GM23248 (cell line): Measurements from ENCODE around the gene PORCN. TPM values are rescaled to one million over a fixed set of nuclear protein-coding genes. Genes with fewer than 3 reads are reported as not detected.

ENCODE experiments used
- DNase-seq: peaks from one replicate; pipeline ENCODE4 v3.0.0-alpha.2; 2015
- H2AFZ ChIP-seq: fragments of 200-600 bp; sonication (generic); 2 replicates; pipeline ENCODE4 v1.6.1; 2016; ENCODE audit warnings: antibody characterized with exemption
- H3F3A ChIP-seq: fragments of 200-600 bp; sonication (generic); 2 replicates; pipeline ENCODE4 v1.6.1; 2016; ENCODE audit warnings: mild to moderate bottlenecking, antibody characterized with exemption, mixed run types; ENCODE audit not compliant: insufficient read depth
- H3K27ac ChIP-seq: fragments of 200-600 bp; sonication (generic); 2 replicates; pipeline ENCODE4 v1.5.1; 2016; ENCODE audit warnings: mild to moderate bottlenecking
- H3K27me3 ChIP-seq: fragments of 200-600 bp; sonication (generic); replicated peaks from 2 replicates; pipeline ENCODE4 v1.6.1; 2016; ENCODE audit warnings: mild to moderate bottlenecking; ENCODE audit not compliant: insufficient read depth
- H3K36me3 ChIP-seq: fragments of 200-600 bp; sonication (generic); 2 replicates; pipeline ENCODE4 v1.6.1; 2016; ENCODE audit warnings: low read depth, mild to moderate bottlenecking
- H3K4me1 ChIP-seq: fragments of 200-600 bp; sonication (generic); 2 replicates; pipeline ENCODE4 v1.6.1; 2016; ENCODE audit warnings: mild to moderate bottlenecking; ENCODE audit not compliant: insufficient read depth
- H3K4me2 ChIP-seq: fragments of 200-600 bp; sonication (generic); one replicate; pipeline ENCODE4 v1.6.1; 2016; ENCODE audit warnings: mild to moderate bottlenecking; ENCODE audit not compliant: unreplicated experiment
- H3K4me3 ChIP-seq: fragments of 200-600 bp; sonication (generic); 2 replicates; pipeline ENCODE4 v1.5.1; 2016; ENCODE audit warnings: mild to moderate bottlenecking
- H3K79me2 ChIP-seq: fragments of 200-600 bp; sonication (generic); 2 replicates; pipeline ENCODE4 v1.6.1; 2016; ENCODE audit warnings: mild to moderate bottlenecking; ENCODE audit not compliant: insufficient read depth
- H3K9ac ChIP-seq: fragments of 200-600 bp; sonication (generic); 2 replicates; pipeline ENCODE4 v1.6.1; 2016; ENCODE audit warnings: mild to moderate bottlenecking
- H3K9me2 ChIP-seq: fragments of 200-600 bp; sonication (generic); 2 replicates; pipeline ENCODE4 v1.6.1; 2016; ENCODE audit warnings: mixed run types, mild to moderate bottlenecking, moderate library complexity; ENCODE audit not compliant: insufficient read depth
- H3K9me3 ChIP-seq: fragments of 200-600 bp; sonication (generic); one replicate; pipeline ENCODE4 v1.6.1; 2017; ENCODE audit warnings: low read depth
- H4K20me1 ChIP-seq: fragments of 200-600 bp; sonication (generic); 2 replicates; pipeline ENCODE4 v1.6.0; 2016; ENCODE audit not compliant: insufficient read depth
- EZH2 ChIP-seq: fragments of 200-600 bp; sonication (generic); IDR thresholded peaks from 2 replicates; pipeline ENCODE4 v1.6.1; 2018; ENCODE audit warnings: antibody characterized with exemption, mild to moderate bottlenecking; ENCODE audit not compliant: insufficient read depth, poor library complexity, severe bottlenecking
- EZH2phosphoT487 ChIP-seq: fragments of 200-600 bp; sonication (generic); IDR thresholded peaks from 2 replicates; pipeline ENCODE4 v1.6.1; 2018; ENCODE audit warnings: antibody characterized with exemption, moderate library complexity, mild to moderate bottlenecking, low read depth; ENCODE audit not compliant: insufficient read depth
- WGBS, 2 experiments: methylation state at CpG; one replicate each; pipeline ENCODE4 v1.1.6; 2015 to 2017; ENCODE audit warnings: low lambda C conversion rate in 2 of 2, low coverage in 1 of 2; ENCODE audit errors: missing lambda C conversion rate in 2 of 2; 5-methylcytosine and 5-hydroxymethylcytosine counted together
- in situ Hi-C: fragments of 300-500 bp; cut with MboI; formaldehyde crosslinking; loops from 2 replicates; pipeline ENCODE4 v1.15.0; 2020
- polyA plus RNA-seq: library from polyadenylated mRNA; unstranded; fragments of >200 nt; fragmentation: Nextera tagmentation; extraction: Ambion mirVana; gene quantifications from 2 replicates; pipeline ENCODE4 v1.2.1, GENCODE V29; 2016
- total RNA-seq: library from RNA; depleted of rRNA; stranded (reverse); fragments of >200 nt; shearing (Covaris generic); gene quantifications from 2 replicates; pipeline ENCODE4 v1.2.3, GENCODE V29; 2014

Gene PORCN
- total and polyA plus RNA-seq, 2 experiments from 2014 or later: 20.3 to 32.2 TPM

DNA sequence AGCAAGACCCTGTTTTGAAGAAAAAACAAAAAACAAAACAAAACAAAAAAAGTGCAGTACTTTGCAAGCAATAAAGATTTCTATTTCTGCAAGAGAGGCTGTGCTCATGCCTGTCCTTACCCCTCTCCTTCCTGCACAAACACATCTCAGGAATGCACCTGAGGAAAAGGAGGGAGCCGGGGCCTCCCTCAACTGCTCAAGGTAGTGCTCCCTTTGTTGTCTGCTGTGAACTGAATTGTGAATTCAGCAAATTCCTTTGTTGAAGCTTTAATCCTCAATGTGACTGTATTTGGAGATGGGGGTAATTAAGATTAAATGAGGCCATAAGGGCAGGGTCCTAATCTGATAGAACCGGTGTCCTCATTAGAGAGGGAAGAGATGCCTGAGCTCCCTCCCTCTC, 18.9 kb upstream of the PORCN start:
- no peaks in the 10 kb centered on the region for H3K36me3 ChIP-seq
- H3K9me2 ChIP-seq: no peaks in the 10 kb centered on the region
- no peaks in the 10 kb centered on the region for H3F3A ChIP-seq
- no peak overlapping the region for H3K4me2 ChIP-seq
- WGBS, 2 experiments: 50 to 63% methylated on average over 2 of the region's 2 CpGs
- no peak overlapping the region for H3K9ac ChIP-seq
- TF ChIP-seq EZH2 (no peak), EZH2phosphoT487 (no peak)
- no peaks in the 10 kb centered on the region for H3K9me3 ChIP-seq
- H3K27me3 ChIP-seq: no peaks in the 10 kb centered on the region
- no peak overlapping the region for H2AFZ ChIP-seq
- DNase-seq: no peak
- H3K4me1 ChIP-seq: peaks cover 17% of the 10 kb centered on the region
- in situ Hi-C loops: loop anchor here (25.0 kb wide), 1 partner anchor 403 kb away; no protein-coding TSS in a partner anchor
- H3K4me3 ChIP-seq: no peak overlapping the region
- no peaks in the 10 kb centered on the region for H3K79me2 ChIP-seq
- H4K20me1 ChIP-seq: no peaks in the 10 kb centered on the region
- H3K27ac ChIP-seq: peak overlapping the region; percentile 35; the same call in 1 of the 2 replicates

DNA sequence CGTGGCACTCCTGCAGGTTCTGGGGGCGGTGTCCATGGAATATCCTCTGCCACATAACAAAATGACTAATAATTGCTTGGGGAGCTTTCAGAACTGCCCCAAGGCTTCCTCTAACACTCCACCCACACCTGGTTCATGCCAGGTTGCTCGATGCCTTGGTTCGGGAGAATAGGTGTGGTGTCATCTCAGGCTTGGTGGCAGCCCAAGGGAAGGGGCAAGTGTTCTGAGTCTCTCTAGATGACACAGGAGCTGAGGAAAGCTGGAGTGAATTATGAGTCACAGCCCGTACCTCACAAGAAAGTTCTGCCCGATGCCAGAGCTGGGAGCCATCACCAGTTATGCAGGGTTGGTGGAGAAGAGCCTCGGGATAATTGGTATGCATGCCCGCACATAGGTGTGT, 18.1 kb upstream of the PORCN start:
- no peak overlapping the region for H3K4me3 ChIP-seq
- H3F3A ChIP-seq: no peaks in the 10 kb centered on the region
- H3K27me3 ChIP-seq: no peaks in the 10 kb centered on the region
- in situ Hi-C loops: loop anchor here (25.0 kb wide), 1 partner anchor 403 kb away; no protein-coding TSS in a partner anchor
- peak overlapping the region; percentile 35 for H3K27ac ChIP-seq
- TF ChIP-seq EZH2phosphoT487: no peak
- TF ChIP-seq EZH2: no peak
- no peaks in the 10 kb centered on the region for H3K36me3 ChIP-seq
- no peaks in the 10 kb centered on the region for H3K9me3 ChIP-seq
- H3K9ac ChIP-seq: no peak overlapping the region
- peaks cover 17% of the 10 kb centered on the region for H3K4me1 ChIP-seq
- no peaks in the 10 kb centered on the region for H3K9me2 ChIP-seq
- WGBS, 2 experiments: 22 to 33% methylated on average over 6 to 8 of the region's 8 CpGs
- H4K20me1 ChIP-seq: no peaks in the 10 kb centered on the region
- H3K79me2 ChIP-seq: no peaks in the 10 kb centered on the region
- no peak overlapping the region for H2AFZ ChIP-seq
- peak; percentile 72 for DNase-seq
- H3K4me2 ChIP-seq: no peak overlapping the region

DNA sequence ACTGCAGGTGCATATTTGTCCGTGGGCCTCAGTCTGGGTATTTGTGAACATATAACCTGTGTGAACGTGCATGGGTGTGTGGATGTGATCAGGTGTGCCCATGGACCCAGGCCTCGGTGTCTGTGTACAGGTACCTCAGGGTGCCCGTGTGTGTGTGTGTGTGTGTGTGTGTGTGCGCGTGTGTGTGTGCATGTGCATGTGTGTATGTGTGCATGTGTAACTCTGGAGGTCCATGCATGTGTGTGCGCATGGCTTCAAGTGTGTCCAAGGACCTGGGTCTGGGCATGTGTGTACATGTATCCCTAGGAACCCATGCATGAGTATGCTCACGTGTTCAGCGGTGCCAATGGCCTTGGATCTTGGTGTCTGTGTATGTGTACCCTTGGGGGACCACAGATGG, 17.0 kb upstream of the PORCN start:
- H3K9me2 ChIP-seq: no peaks in the 10 kb centered on the region
- in situ Hi-C loops: loop anchor here (25.0 kb wide), 1 partner anchor 405 kb away; no protein-coding TSS in a partner anchor
- peak overlapping the region; percentile 65 for H3K27ac ChIP-seq
- H4K20me1 ChIP-seq: no peaks in the 10 kb centered on the region
- H3F3A ChIP-seq: no peaks in the 10 kb centered on the region
- DNase-seq: peak; percentile 16
- H3K4me2 ChIP-seq: peak overlapping the region; percentile 42
- no peaks in the 10 kb centered on the region for H3K79me2 ChIP-seq
- H3K27me3 ChIP-seq: no peaks in the 10 kb centered on the region
- WGBS, 2 experiments: 51 to 64% methylated on average over 7 to 9 of the region's 9 CpGs
- peaks cover 17% of the 10 kb centered on the region for H3K4me1 ChIP-seq
- H2AFZ ChIP-seq: no peak overlapping the region
- TF ChIP-seq EZH2phosphoT487 (no peak), EZH2 (no peak)
- H3K9me3 ChIP-seq: no peaks in the 10 kb centered on the region
- H3K36me3 ChIP-seq: no peaks in the 10 kb centered on the region
- 0 out of 2 replicates have a peak overlapping the region, but pooled peaks have one; percentile 17 for H3K9ac ChIP-seq
- no peak overlapping the region for H3K4me3 ChIP-seq

DNA sequence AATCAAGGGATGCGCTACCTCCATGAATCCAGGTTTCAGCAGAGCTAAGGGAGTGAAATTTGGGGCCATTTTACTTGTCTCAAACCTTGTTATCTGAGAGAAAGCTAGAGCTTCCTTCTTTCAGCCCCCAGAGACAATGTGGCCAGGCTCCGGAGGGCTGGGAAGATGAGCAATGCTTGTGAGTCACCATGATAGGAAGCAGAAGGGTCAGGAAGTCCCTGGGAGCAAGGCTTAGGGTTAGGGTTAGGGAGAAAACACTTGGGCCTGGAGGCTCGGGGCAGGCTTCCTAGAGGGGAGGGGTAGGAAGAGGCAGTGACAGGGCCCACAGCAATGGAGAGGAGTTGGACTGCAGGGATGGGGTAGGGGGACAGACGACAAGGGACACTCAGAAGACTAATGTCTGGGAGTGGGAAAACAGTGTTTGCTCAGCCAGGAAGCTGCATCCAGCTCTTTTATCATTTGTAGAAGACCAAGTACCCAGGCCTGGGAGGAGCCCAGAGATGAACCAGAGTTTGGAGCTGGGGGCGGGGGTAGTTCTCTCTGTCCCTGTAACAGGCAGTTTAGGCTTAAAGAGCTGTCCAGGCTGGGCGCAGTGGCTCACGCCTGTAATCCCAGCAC, 16.4 kb upstream of the PORCN start:
- TF ChIP-seq EZH2 (no peak), EZH2phosphoT487 (no peak)
- Histone ChIP-seq H3K9ac (peak overlapping the region; percentile 17; the same call in 1 of the 2 replicates), H3K27me3 (no peaks in the 10 kb centered on the region), H3K4me1 (peaks cover 17% of the 10 kb centered on the region), H3F3A (no peaks in the 10 kb centered on the region), H3K36me3 (no peaks in the 10 kb centered on the region), H3K9me2 (no peaks in the 10 kb centered on the region), H3K27ac (peak overlapping the region; percentile 65), H3K4me3 (no peak overlapping the region), H3K4me2 (peak overlapping the region; percentile 42), H2AFZ (no peak overlapping the region), H4K20me1 (no peaks in the 10 kb centered on the region), H3K9me3 (no peaks in the 10 kb centered on the region), H3K79me2 (no peaks in the 10 kb centered on the region)
- in situ Hi-C loops: loop anchor here (25.0 kb wide), 1 partner anchor 405 kb away; no protein-coding TSS in a partner anchor
- 50 to 54% methylated on average over 6 to 7 of the region's 7 CpGs for WGBS, 2 experiments
- DNase-seq: peak; percentile 68
